Measurements from ENCODE around the gene ATP6V0A1. TPM values are rescaled to one million over a fixed set of nuclear protein-coding genes. Genes with fewer than 3 reads are reported as not detected.
A peak's percentile ranks its signal among the peaks of the same experiment; 100 is the strongest.

The ATP6V0A1 gene
- total and polyA plus RNA-seq, 2 of the 4 experiments (the other 2 are of a cell fraction): 18.8 to 34.0 TPM

DNA sequence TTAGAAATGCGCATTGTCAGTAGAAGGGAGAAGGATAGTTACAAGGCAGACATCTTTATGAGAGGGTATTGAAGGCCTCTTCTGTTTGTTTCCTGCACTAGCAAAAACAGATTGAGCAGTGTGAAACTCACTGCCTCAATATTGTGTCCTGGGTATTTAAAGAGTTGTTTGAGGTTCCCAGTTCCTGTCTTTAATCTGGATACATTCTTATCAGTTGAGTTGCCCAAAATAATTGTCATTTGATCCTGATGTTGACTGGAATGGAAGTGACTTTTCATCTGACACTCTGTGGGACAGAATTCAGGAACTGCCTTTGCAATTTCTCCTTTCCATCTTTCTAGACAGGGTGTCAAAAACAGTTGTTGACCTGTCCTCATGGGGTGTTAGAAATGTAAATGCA, 1.7 kb downstream of the ATP6V0A1 start:
- Histone ChIP-seq H4K91ac (ENCODE audit: insufficient read depth, low read depth, low read length) (no peak overlapping the region), H3K27ac (ENCODE audit: insufficient read depth, low read length) (no peak overlapping the region), H3K23ac (ENCODE audit: low read depth, low read length) (no peak overlapping the region; the same call in 1 of the 2 replicates), H2AK9ac (replicated peaks; ENCODE audit: low read depth, low read length, poor library complexity) (no peak overlapping the region), H3K4me3 (ENCODE audit: insufficient read depth, low read depth, low read length) (0 out of 2 replicates have a peak overlapping the region, but pooled peaks have one; percentile 80), H3K4me2 (ENCODE audit: low read depth, low read length) (peak overlapping the region; percentile 71), H2AK5ac (ENCODE audit: low read depth, low read length) (no peak overlapping the region), H4K5ac (ENCODE audit: low read depth, low read length) (no peak overlapping the region), H3K79me1 (ENCODE audit: low read depth in 1 of 2, low read length in 2 of 2) (peaks cover 7 to 51% of the 10 kb centered on the region in 2 experiments; a peak in 2 of 4 replicates), H3K18ac (ENCODE audit: low read depth, low read length) (no peak overlapping the region), H3K27me3 (ENCODE audit: control insufficient read depth, insufficient read depth, low read length) (no peaks in the 10 kb centered on the region), H3K9ac (ENCODE audit: low read depth, low read length) (no peak overlapping the region), H3K4me1 (ENCODE audit: control insufficient read depth, insufficient read depth, low read length) (peaks cover 12% of the 10 kb centered on the region), H2BK15ac (ENCODE audit: low read depth, low read length) (no peak overlapping the region), H2BK20ac (ENCODE audit: low read depth, low read length) (no peak overlapping the region), H2BK5ac (ENCODE audit: low read depth, low read length, poor library complexity, severe bottlenecking) (peak overlapping the region; percentile 9), H4K20me1 (ENCODE audit: insufficient read depth, low read length) (peaks cover 17% of the 10 kb centered on the region), H3K56ac (ENCODE audit: extremely low read depth, insufficient read depth, low read length) (no peak overlapping the region), H3K14ac (replicated peaks; ENCODE audit: low read depth, low read length) (no peak overlapping the region), H3K9me1 (ENCODE audit: insufficient read depth, low read length) (peaks cover 10% of the 10 kb centered on the region), H3K4ac (ENCODE audit: low read depth, low read length) (no peak overlapping the region), H2AFZ (replicated peaks; ENCODE audit: low read length, poor library complexity) (no peak overlapping the region), H4K8ac (ENCODE audit: low read depth in 2 of 2, low read length in 2 of 2) (no peak overlapping the region), H3K9me3 (ENCODE audit: control insufficient read depth, insufficient read depth, low read length) (no peaks in the 10 kb centered on the region), H2BK120ac (ENCODE audit: low read depth, low read length) (no peak overlapping the region), H3K36me3 (ENCODE audit: control insufficient read depth, insufficient read depth, low read length) (peaks cover 3% of the 10 kb centered on the region; the same call in 1 of the 2 replicates)
- intact Hi-C loops (cut with micrococcal nuclease) (no loop called here), dilution Hi-C loops (cut with HindIII; ENCODE audit: low sequenced_read_pairs, unreplicated experiment) (no loop called here), in situ Hi-C loops (cut with MboI; ENCODE audit: low sequenced_read_pairs) (no loop called here)
- DNase-seq (no peak), ATAC-seq (ENCODE audit: low read depth) (no peak)
- POLR2A ChIA-PET (ENCODE audit: unreplicated experiment): no interaction called here
- 83% methylated on average over 1 of the region's 1 CpG; no CpG with 5 or more reads in 1 of the 2 experiments for WGBS, 2 experiments (ENCODE audit: extremely low coverage in 2 of 2, insufficient read length in 1 of 2)
- TF ChIP-seq FOS (IDR thresholded peaks at IDR 0.05; ENCODE audit: low read depth, low read length) (no peak), USF2 (IDR thresholded peaks at IDR 0.05; ENCODE audit: low read depth, low read length) (no peak), MXI1 (IDR thresholded peaks at IDR 0.05; ENCODE audit: borderline replicate concordance, low read depth, low read length) (no peak), MAFK (IDR thresholded peaks at IDR 0.05; ENCODE audit: low read depth, low read length) (no peak), CTCF (conservative IDR thresholded peaks at IDR 0.05; ENCODE audit: low read depth, low read length) (no peak)
- BruUV-seq (replicated peaks): no TSS peak
- CTCF ChIA-PET: interaction anchor here (0.6 to 1.4 kb wide), 4 partner anchors 18 to 216 kb away, joined by 3 read pairs; no protein-coding TSS in a partner anchor

Measured in IMR-90 (cell line).